ENCODE data around the gene KAZN. TPM values are rescaled to one million over a fixed set of nuclear protein-coding genes. Genes with fewer than 3 reads are reported as not detected.

KAZN gene
- total RNA-seq, 2 experiments from 2014 or later = 0.22 to 0.55 TPM

DNA sequence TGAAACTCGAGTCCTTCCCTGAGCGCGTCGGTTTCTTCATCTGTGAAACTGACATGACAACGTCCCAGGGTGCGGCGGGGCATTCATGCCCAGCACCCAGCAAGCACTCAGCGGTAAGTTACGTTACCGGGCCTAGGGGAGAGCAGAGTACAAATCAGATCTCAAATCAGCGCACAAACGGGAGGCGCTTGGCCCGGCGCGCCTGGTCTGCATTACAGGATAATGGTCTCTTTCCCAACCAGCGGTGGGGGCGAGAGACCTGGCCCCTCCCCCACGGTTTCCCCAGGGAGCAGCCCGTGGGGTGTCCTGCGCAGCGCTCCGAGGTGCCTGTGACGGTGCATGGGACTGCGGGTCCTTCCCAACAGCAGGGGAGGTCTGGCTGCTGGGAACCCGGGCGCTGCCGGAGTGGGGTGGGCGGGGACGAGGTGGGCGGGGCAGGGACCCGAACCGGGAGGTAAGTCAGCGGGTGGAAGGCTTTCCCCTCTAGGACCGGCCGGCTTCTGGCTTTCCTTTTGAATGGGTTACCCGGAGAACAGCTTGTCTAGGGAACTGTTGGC is 556.1 kb downstream of the KAZN start:
- H3K36me3 ChIP-seq (ENCODE audit: insufficient read depth, low read length) = no peaks in the 10 kb centered on the region
- intact Hi-C loops (cut with DNase I, micrococcal nuclease) = no loop called here
- TF ChIP-seq CTCF (IDR thresholded peaks at IDR 0.05) = no peak
- H3K4me1 ChIP-seq (ENCODE audit: insufficient read depth, low read length) = peaks cover 26% of the 10 kb centered on the region
- peaks cover 33 to 49% of the 10 kb centered on the region in 2 experiments for H3K27me3 ChIP-seq (ENCODE audit: control insufficient read depth in 1 of 2, insufficient read depth in 2 of 2, low read length in 2 of 2)
- H3K36me3 Mint-ChIP-seq (ENCODE audit: low read depth) = no peaks in the 10 kb centered on the region
- no peak for ATAC-seq (ENCODE audit: poor library complexity)
- no peaks in the 10 kb centered on the region for H3K9me3 Mint-ChIP-seq
- H3K27me3 Mint-ChIP-seq = peaks cover 54% of the 10 kb centered on the region
- H3K27ac Mint-ChIP-seq = no peak overlapping the region
- no peak overlapping the region for H3K27ac ChIP-seq (ENCODE audit: low read depth in 1 of 2, low read length in 2 of 2)
- H3K4me3 Mint-ChIP-seq = peak overlapping the region; percentile 20
- POLR2A ChIA-PET = no interaction called here
- no peak for DNase-seq
- CTCF ChIA-PET = no interaction called here
- H3K9me3 ChIP-seq (ENCODE audit: control insufficient read depth in 1 of 2, insufficient read depth in 1 of 2, low read length in 2 of 2) = peaks cover 0 to 8% of the 10 kb centered on the region in 2 experiments
- H3K4me3 ChIP-seq (ENCODE audit: low read length) = no peak overlapping the region
- H3K4me1 Mint-ChIP-seq (ENCODE audit: low read depth) = peaks cover 13% of the 10 kb centered on the region

GRCh38 chr1:15155191-15155590 is 556.7 kb downstream of the KAZN start:
- no peak for ATAC-seq (ENCODE audit: poor library complexity)
- Histone ChIP-seq H3K27ac (ENCODE audit: low read depth in 1 of 2, low read length in 2 of 2) (no peak overlapping the region), H3K4me1 (ENCODE audit: insufficient read depth, low read length) (peaks cover 26% of the 10 kb centered on the region), H3K4me3 (ENCODE audit: low read length) (no peak overlapping the region), H3K9me3 (ENCODE audit: control insufficient read depth in 1 of 2, insufficient read depth in 1 of 2, low read length in 2 of 2) (peaks cover 0 to 8% of the 10 kb centered on the region in 2 experiments), H3K36me3 (ENCODE audit: insufficient read depth, low read length) (no peaks in the 10 kb centered on the region), H3K27me3 (ENCODE audit: control insufficient read depth in 1 of 2, insufficient read depth in 2 of 2, low read length in 2 of 2) (peaks cover 32 to 42% of the 10 kb centered on the region in 2 experiments)
- Mint-ChIP-seq H3K36me3 (ENCODE audit: low read depth) (no peaks in the 10 kb centered on the region), H3K4me3 (peak overlapping the region; percentile 9), H3K27ac (no peak overlapping the region), H3K27me3 (peaks cover 48% of the 10 kb centered on the region), H3K4me1 (ENCODE audit: low read depth) (peaks cover 13% of the 10 kb centered on the region), H3K9me3 (no peaks in the 10 kb centered on the region)
- intact Hi-C loops (cut with DNase I, micrococcal nuclease) = no loop called here
- CTCF ChIA-PET = no interaction called here
- POLR2A ChIA-PET = no interaction called here
- TF ChIP-seq CTCF (IDR thresholded peaks at IDR 0.05) = no peak
- DNase-seq = no peak

- no peak overlapping the region for H3K27ac ChIP-seq (ENCODE audit: low read depth in 1 of 2, low read length in 2 of 2)
- peaks cover 0 to 8% of the 10 kb centered on the region in 2 experiments for H3K9me3 ChIP-seq (ENCODE audit: control insufficient read depth in 1 of 2, insufficient read depth in 1 of 2, low read length in 2 of 2)
- ATAC-seq (ENCODE audit: poor library complexity) (no peak), DNase-seq (peak in 1 of 14 experiments; percentile 29)
- intact Hi-C loops (cut with DNase I, micrococcal nuclease) = no loop called here
- POLR2A ChIA-PET = no interaction called here
- H3K27me3 ChIP-seq (ENCODE audit: control insufficient read depth in 1 of 2, insufficient read depth in 2 of 2, low read length in 2 of 2) = peaks cover 28 to 39% of the 10 kb centered on the region in 2 experiments
- H3K4me3 ChIP-seq (ENCODE audit: low read length) = peak overlapping the region; percentile 33
- no peak overlapping the region for H3K4me3 Mint-ChIP-seq
- CTCF ChIA-PET = no interaction called here
- no peak for TF ChIP-seq CTCF (IDR thresholded peaks at IDR 0.05)
- no peaks in the 10 kb centered on the region for H3K9me3 Mint-ChIP-seq
- H3K27ac Mint-ChIP-seq = no peak overlapping the region
- H3K27me3 Mint-ChIP-seq = peaks cover 43% of the 10 kb centered on the region
- peaks cover 13% of the 10 kb centered on the region for H3K4me1 Mint-ChIP-seq (ENCODE audit: low read depth)
- H3K4me1 ChIP-seq (ENCODE audit: insufficient read depth, low read length) = peaks cover 26% of the 10 kb centered on the region
- no peaks in the 10 kb centered on the region for H3K36me3 ChIP-seq (ENCODE audit: insufficient read depth, low read length)
- no peaks in the 10 kb centered on the region for H3K36me3 Mint-ChIP-seq (ENCODE audit: low read depth)
Measured at GRCh38 chr1:15155888-15156741, 557.6 kb downstream of the KAZN start.

Measured in CD4-positive, alpha-beta T cell (primary cell).